ENCODE measurements around the gene THOC6.

- TF ChIP-seq EZH2 (IDR thresholded peaks at IDR 0.05; ENCODE audit: low read depth, unreplicated experiment), result no peak
- no peak for TF ChIP-seq CTCF (conservative IDR thresholded peaks at IDR 0.05; ENCODE audit: low read depth in 2 of 2)
- no peak for TF ChIP-seq EZH2phosphoT487 (IDR thresholded peaks at IDR 0.05; ENCODE audit: unreplicated experiment)
Observed at GRCh38 chr16:2985462-2985861, 38.4 kb upstream of the THOC6 start.

Data from GM23338 (cell line).